PFSK-1 (cell line): ENCODE data around the gene DDX39A. TPM values are rescaled to one million over a fixed set of nuclear protein-coding genes. Genes with fewer than 3 reads are reported as not detected.

Experiments
- FOXP2 ChIP-seq: optimal IDR thresholded peaks from 2 replicates; pipeline ENCODE3; 2011; ENCODE audit warnings: borderline replicate concordance, control low read depth, inconsistent platforms; ENCODE audit not compliant: insufficient read depth; ENCODE audit errors: extremely low read length, extremely low read depth
- POLR2AphosphoS5 ChIP-seq: IDR thresholded peaks from 2 replicates; pipeline ENCODE4 v1.6.1; 2012; ENCODE audit warnings: low read depth, mild to moderate bottlenecking, control low read depth, low read length, moderate library complexity
- SIN3A ChIP-seq: IDR thresholded peaks from 2 replicates; pipeline ENCODE4 v1.6.1; 2012; ENCODE audit warnings: mild to moderate bottlenecking, low read length, moderate library complexity, borderline replicate concordance; ENCODE audit not compliant: insufficient read depth
- TAF1 ChIP-seq: IDR thresholded peaks from 2 replicates; pipeline ENCODE4 v1.6.1; 2012; ENCODE audit warnings: low read length, control low read depth, borderline replicate concordance; ENCODE audit not compliant: insufficient read depth
- polyA plus RNA-seq: library from polyadenylated mRNA; unstranded; fragments of >200 nt; gene quantifications from one replicate; pipeline ENCODE4 v1.2.1, GENCODE V29; 2012; ENCODE audit warnings: low read depth, missing spikeins; ENCODE audit not compliant: insufficient read length
- TF ChIP-seq, protein P1 (sequence below), 2 experiments: IDR thresholded peaks; 2 replicates each; pipeline versions ENCODE4 v1.6.1 to v1.8.0; 2011 to 2012; ENCODE audit warnings: low read depth in 2 of 2, low read length in 2 of 2, control low read depth in 1 of 2, inconsistent platforms in 1 of 2, mild to moderate bottlenecking in 1 of 2, moderate library complexity in 1 of 2; ENCODE audit not compliant: insufficient read depth in 1 of 2

DDX39A gene
- polyA plus RNA-seq: 222 TPM

DNA sequence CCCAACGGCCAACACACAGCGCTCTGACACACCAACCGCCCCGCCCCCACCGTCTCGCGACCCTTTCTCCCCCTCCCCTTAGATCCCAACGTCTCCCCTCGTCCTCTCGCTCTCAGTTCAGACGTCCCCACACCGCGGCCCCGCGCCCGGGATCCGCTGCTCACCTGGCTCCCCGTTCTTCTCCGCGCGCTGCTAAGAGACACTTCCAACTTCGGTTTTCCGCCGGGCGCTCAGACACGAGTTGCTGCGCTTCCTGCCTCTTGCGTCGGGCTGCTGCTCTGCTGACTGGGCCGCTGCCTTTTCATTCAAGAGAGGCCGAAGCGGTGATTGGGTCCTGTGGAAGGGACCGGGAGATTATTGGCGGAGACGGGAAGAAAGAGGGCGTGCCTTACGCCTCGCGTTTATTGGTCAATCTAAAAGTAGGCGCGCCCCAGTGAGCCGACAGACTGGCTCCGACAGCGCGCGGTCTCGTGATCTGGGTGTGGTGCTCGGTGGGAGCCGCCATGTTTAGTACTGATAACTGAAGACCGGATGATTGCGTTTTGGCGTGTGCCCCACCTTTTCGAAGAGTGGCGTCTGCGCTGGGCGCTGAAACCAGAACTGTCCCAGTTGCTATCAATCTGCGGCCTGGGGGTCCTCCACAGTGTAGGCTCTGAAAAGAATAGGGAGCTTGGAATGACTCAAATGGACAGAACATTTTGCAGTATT is at the start of gene DDX39A:
Gene DDX39A, minus strand, starts transcription at position 236 of the 708 bp plus-strand sequence. CDS start 6,121 bp downstream, outside the sequence.
- TF ChIP-seq FOXP2: no peak
- TF ChIP-seq POLR2AphosphoS5: peak; percentile 99
- peak; percentile 86 for TF ChIP-seq TAF1
- TF ChIP-seq, protein P1, sequence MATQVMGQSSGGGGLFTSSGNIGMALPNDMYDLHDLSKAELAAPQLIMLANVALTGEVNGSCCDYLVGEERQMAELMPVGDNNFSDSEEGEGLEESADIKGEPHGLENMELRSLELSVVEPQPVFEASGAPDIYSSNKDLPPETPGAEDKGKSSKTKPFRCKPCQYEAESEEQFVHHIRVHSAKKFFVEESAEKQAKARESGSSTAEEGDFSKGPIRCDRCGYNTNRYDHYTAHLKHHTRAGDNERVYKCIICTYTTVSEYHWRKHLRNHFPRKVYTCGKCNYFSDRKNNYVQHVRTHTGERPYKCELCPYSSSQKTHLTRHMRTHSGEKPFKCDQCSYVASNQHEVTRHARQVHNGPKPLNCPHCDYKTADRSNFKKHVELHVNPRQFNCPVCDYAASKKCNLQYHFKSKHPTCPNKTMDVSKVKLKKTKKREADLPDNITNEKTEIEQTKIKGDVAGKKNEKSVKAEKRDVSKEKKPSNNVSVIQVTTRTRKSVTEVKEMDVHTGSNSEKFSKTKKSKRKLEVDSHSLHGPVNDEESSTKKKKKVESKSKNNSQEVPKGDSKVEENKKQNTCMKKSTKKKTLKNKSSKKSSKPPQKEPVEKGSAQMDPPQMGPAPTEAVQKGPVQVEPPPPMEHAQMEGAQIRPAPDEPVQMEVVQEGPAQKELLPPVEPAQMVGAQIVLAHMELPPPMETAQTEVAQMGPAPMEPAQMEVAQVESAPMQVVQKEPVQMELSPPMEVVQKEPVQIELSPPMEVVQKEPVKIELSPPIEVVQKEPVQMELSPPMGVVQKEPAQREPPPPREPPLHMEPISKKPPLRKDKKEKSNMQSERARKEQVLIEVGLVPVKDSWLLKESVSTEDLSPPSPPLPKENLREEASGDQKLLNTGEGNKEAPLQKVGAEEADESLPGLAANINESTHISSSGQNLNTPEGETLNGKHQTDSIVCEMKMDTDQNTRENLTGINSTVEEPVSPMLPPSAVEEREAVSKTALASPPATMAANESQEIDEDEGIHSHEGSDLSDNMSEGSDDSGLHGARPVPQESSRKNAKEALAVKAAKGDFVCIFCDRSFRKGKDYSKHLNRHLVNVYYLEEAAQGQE (IDR thresholded peaks at IDR 0.05; ENCODE audit: insufficient read depth in 1 of 2, low read depth in 2 of 2, low read length in 2 of 2): 0 out of 4 replicates have a peak, but pooled peaks of 1 of the 2 experiments have one; percentile 49
- TF ChIP-seq SIN3A: peak; percentile 12; the same call in 1 of the 2 replicates

DNA sequence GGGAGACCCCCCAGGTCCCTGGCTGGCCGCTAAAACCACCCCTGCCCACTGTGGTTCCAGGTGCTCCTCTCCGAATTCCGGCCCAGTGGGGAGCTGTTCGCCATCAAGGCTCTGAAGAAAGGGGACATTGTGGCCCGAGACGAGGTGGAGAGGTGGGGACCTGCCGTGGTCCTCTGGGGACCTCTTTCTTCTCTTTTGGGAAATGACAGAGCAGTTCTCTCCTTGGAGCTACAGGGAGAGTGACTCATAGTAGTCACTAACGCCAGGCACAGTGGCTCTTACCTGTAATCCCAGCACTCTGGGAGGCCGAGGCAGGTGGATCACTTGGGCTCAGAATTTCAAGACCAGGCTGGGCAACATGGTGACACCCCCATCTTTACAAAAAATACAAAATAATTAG is 48.7 kb upstream of the DDX39A start:
- TF ChIP-seq FOXP2: no peak
- no peak for TF ChIP-seq TAF1
- TF ChIP-seq, protein P1 (IDR thresholded peaks at IDR 0.05; ENCODE audit: insufficient read depth in 1 of 2, low read depth in 2 of 2, low read length in 2 of 2): no peak
- no peak for TF ChIP-seq POLR2AphosphoS5
- TF ChIP-seq SIN3A: no peak

DNA sequence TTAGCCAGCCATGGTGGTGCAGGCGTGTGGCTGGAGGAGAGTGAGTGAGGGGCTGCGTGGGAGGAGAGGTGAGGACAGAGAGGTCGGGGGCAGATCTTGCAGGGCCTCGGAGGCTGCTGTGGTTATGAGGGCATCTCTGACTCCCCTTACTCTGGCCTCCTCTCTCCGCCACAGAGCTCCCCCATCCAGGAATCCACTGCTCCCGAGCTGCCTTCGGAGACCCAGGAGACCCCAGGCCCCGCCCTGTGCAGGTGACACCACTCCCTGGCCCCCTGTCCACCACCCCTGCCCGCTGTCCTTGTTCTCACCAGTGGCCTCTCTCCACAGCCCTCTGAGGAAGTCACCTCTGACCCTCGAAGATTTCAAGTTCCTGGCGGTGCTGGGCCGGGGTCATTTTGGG is 48.2 kb upstream of the DDX39A start:
- TF ChIP-seq SIN3A: no peak
- TF ChIP-seq POLR2AphosphoS5: no peak
- TF ChIP-seq, protein P1 (IDR thresholded peaks at IDR 0.05; ENCODE audit: insufficient read depth in 1 of 2, low read depth in 2 of 2, low read length in 2 of 2): no peak
- no peak for TF ChIP-seq FOXP2
- TF ChIP-seq TAF1: no peak

DNA sequence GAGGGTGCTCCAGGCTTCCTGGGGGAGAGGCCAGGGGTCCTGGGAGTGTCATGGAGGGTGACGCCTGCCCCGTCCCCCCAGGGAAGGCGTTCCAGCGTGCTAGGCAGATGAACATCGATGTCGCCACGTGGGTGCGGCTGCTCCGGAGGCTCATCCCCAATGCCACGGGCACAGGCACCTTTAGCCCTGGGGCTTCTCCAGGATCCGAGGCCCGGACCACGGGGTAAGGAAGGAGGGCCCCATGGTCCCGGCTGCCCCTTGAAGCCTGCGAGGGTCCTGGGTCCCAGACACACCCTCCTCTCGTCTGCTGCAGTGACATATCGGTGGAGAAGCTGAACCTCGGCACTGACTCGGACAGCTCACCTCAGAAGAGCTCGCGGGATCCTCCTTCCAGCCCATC is 44.6 kb upstream of the DDX39A start:
- TF ChIP-seq FOXP2 (no peak), TAF1 (no peak), POLR2AphosphoS5 (no peak)
- TF ChIP-seq, protein P1 (IDR thresholded peaks at IDR 0.05; ENCODE audit: insufficient read depth in 1 of 2, low read depth in 2 of 2, low read length in 2 of 2): no peak

DNA sequence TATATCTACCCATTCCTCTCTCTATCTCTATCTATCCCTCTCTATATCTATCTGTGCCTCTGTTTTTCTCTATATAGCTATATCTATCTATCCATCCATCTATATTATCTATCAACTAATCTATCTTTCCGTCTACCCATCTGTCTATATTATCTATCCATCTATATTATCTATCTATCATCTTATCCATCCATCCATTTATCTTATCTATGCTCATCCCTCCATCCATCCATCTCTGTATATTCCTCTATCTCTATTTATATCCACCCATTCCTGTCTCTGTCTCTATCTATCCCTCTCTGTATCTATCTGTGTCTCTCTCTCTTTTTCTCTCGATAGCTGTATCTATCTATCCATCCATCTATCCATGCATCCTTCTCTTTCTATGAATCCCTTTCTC is 41.8 kb upstream of the DDX39A start:
- TF ChIP-seq SIN3A (no peak), TAF1 (no peak), POLR2AphosphoS5 (no peak), FOXP2 (no peak)
- TF ChIP-seq, protein P1 (IDR thresholded peaks at IDR 0.05; ENCODE audit: insufficient read depth in 1 of 2, low read depth in 2 of 2, low read length in 2 of 2): no peak
